Kidney glomerular epithelial cell (primary cell): ENCODE measurements around the gene UGT2B15.
"Not testable (repeated sequence)": the region's sequence is repeated elsewhere in the genome, so short reads cannot be mapped to it uniquely, and the experiment has no call there.

Experiments used
- DNase-seq: peaks from one replicate; lab custom pipeline; 2025; lab: John Stamatoyannopoulos, UW

UGT2B15 gene

GRCh38 chr4:68670479-68670939 is at the start of gene UGT2B15:
Gene UGT2B15, minus strand, starts transcription at chr4:68670652. Its CDS starts 34 bp downstream, at chr4:68670618.
- DNase-seq, result not testable (repeated sequence)

- DNase-seq, result no peak
These were observed 48.6 kb upstream of the UGT2B15 start for GRCh38 chr4:68719075-68719473.

GRCh38 chr4:68718447-68719074 is 48.1 kb upstream of the UGT2B15 start:
- DNase-seq, result no peak

GRCh38 chr4:68717999-68718398 is 47.5 kb upstream of the UGT2B15 start:
- no peak for DNase-seq

GRCh38 chr4:68714400-68714799 is 43.9 kb upstream of the UGT2B15 start:
- DNase-seq, result no peak

- DNase-seq, result no peak
These were observed 41.8 kb upstream of the UGT2B15 start for GRCh38 chr4:68712207-68712606.

- DNase-seq, result no peak
These were observed 38.1 kb upstream of the UGT2B15 start for GRCh38 chr4:68708566-68708965.

GRCh38 chr4:68703168-68703567 is 32.7 kb upstream of the UGT2B15 start:
- DNase-seq, result not testable (repeated sequence)

GRCh38 chr4:68700152-68700551 is 29.7 kb upstream of the UGT2B15 start:
- DNase-seq, result no peak

- no peak for DNase-seq
These were observed 23.0 kb upstream of the UGT2B15 start for GRCh38 chr4:68693325-68694075.

- no peak for DNase-seq
These were observed 20.7 kb upstream of the UGT2B15 start for GRCh38 chr4:68691186-68691585.

- no peak for DNase-seq
These were observed 12.6 kb upstream of the UGT2B15 start for GRCh38 chr4:68683034-68683433.

GRCh38 chr4:68681298-68681697 is 10.8 kb upstream of the UGT2B15 start:
- DNase-seq, result not testable (repeated sequence)

- no peak for DNase-seq
These were observed 2.7 kb upstream of the UGT2B15 start for GRCh38 chr4:68673143-68673542.

GRCh38 chr4:68671217-68671616 is 765 bp upstream of the UGT2B15 start:
- DNase-seq, result not testable (repeated sequence)

GRCh38 chr4:68668537-68669163 is 1.8 kb downstream of the UGT2B15 start:
- DNase-seq, result not testable (repeated sequence)

- DNase-seq, result peak; percentile 34
These were observed 2.9 kb downstream of the UGT2B15 start for GRCh38 chr4:68667551-68667950.

GRCh38 chr4:68664721-68665120 is 5.7 kb downstream of the UGT2B15 start:
- DNase-seq, result not testable (repeated sequence)

- not testable (repeated sequence) for DNase-seq
These were observed 7.4 kb downstream of the UGT2B15 start for GRCh38 chr4:68662836-68663574.

- no peak for DNase-seq
These were observed 11.8 kb downstream of the UGT2B15 start for GRCh38 chr4:68658672-68659071.

GRCh38 chr4:68657022-68657594 is 13.3 kb downstream of the UGT2B15 start:
- DNase-seq, result not testable (repeated sequence)

GRCh38 chr4:68656445-68656973 is 13.9 kb downstream of the UGT2B15 start:
- DNase-seq, result peak; percentile 14
